A549 (cell line): ENCODE data around the gene NOD2.

Experiments used
- CEBPB ChIP-seq, 2 experiments: fragments of >200 bp in 1 of 2; sonication (Bioruptor Twin) in 1 of 2; formaldehyde crosslinking in 1 of 2; IDR thresholded peaks; 2 replicates each; pipeline ENCODE4 v1.6.1; 2012 to 2016
- EP300 ChIP-seq, 2 experiments: fragments of >200 bp; sonication (Bioruptor Twin); formaldehyde crosslinking; IDR thresholded peaks; 2 replicates in 1 of 2; 3 replicates in 1 of 2; pipeline ENCODE4 v1.6.1; 2016 to 2017
- ESRRA ChIP-seq: fragments of 150-350 bp; IDR thresholded peaks from 2 replicates; pipeline ENCODE4 v1.6.1; 2014; ENCODE audit warnings: mild to moderate bottlenecking, low read length, borderline replicate concordance
- HDAC2 ChIP-seq: fragments of 200-600 bp; sonication (generic); IDR thresholded peaks from 2 replicates; pipeline ENCODE4 v1.6.1; 2016
- JUN ChIP-seq, 2 experiments: fragments of >200 bp; sonication (Bioruptor Twin); formaldehyde crosslinking; IDR thresholded peaks; 2 replicates in 1 of 2; 3 replicates in 1 of 2; pipeline ENCODE4 v1.6.1; 2016 to 2017
- NPAS2 ChIP-seq: fragments of 250-450 bp; sonication (Bioruptor Pico); IDR thresholded peaks from 2 replicates; pipeline ENCODE4 v1.8.0; 2022; ENCODE audit warnings: mild to moderate bottlenecking, moderate library complexity, borderline replicate concordance
- POLR2A ChIP-seq: IDR thresholded peaks from 2 replicates; pipeline ENCODE4 v1.6.1; 2012; ENCODE audit warnings: mild to moderate bottlenecking, low read length
- RAD21 ChIP-seq, 2 experiments: fragments of >200 bp in 1 of 2; sonication (Bioruptor Twin) in 1 of 2; formaldehyde crosslinking in 1 of 2; IDR thresholded peaks in 1 of 2; conservative IDR thresholded peaks in 1 of 2; 2 replicates in 1 of 2; 3 replicates in 1 of 2; pipeline ENCODE4 v1.6.1; 2012 to 2018; ENCODE audit warnings: inconsistent platforms in 1 of 2
- RFX5 ChIP-seq: fragments of 450-650 bp; IDR thresholded peaks from 2 replicates; pipeline ENCODE4 v1.7.1; 2014; ENCODE audit warnings: antibody characterized with exemption, mild to moderate bottlenecking, moderate library complexity
- SMC3 ChIP-seq: fragments of >200 bp; sonication (Bioruptor Twin); formaldehyde crosslinking; IDR thresholded peaks from 3 replicates; pipeline ENCODE4 v1.6.1; 2018; ENCODE audit warnings: inconsistent platforms
- ZC3H11A ChIP-seq: fragments of 450-650 bp; IDR thresholded peaks from 2 replicates; pipeline ENCODE4 v1.6.1; 2014; ENCODE audit warnings: antibody characterized with exemption, mild to moderate bottlenecking
- ZFP36 ChIP-seq: fragments of 450-650 bp; IDR thresholded peaks from 2 replicates; pipeline ENCODE4 v1.6.1; 2014; ENCODE audit warnings: borderline replicate concordance; ENCODE audit not compliant: partially characterized antibody
- TF ChIP-seq, protein P1 (sequence below): fragments of >200 bp; sonication (Bioruptor Twin); formaldehyde crosslinking; IDR thresholded peaks from 3 replicates; pipeline ENCODE4 v1.5.1; 2016
- TF ChIP-seq, protein P2 (sequence below): IDR thresholded peaks from 2 replicates; pipeline ENCODE4 v1.6.1; 2012

DNA sequence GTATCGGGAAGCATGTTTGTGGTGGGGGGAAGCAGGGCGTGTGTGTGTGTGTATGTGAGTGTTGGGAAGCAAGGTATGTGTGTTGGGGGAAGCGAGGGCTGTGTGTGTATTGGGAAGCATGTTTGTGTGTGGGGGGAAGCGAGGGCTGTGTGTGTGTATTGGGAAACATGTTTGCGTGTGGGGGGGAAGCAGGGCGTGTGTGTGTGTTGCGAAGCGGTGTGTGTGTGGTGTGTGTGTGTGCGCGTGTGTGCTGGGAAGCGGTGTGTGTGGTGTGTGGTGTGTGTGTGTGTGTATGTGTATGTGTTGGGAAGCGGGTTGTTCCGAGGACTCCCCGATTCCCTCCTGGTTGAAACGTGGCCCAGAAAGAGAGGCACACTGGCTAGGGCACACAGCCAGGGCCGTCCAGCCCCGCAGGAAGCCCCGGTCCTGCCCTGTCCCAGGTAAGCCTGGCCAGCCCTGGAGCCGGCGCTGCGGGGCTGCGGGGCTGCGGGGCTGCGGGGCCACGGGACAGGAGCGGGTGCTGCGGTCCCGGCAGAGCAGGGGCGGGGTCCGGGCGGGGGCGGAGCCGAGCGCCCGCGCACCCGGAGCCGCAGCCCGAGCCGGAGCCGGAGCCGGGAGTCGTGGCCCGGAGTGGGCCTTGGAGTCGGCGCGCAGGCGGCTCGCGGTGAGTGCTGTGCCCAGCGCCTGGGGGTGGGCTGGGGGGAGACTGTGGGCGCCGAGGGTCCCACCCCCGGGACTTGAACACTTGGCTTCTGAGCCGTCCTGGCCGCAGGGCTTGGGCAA, at the start of gene NOD2:
- no peak for TF ChIP-seq RAD21 (conservative IDR thresholded peaks at IDR 0.05 in 1 of 2, IDR thresholded peaks at IDR 0.05 in 1 of 2)
- TF ChIP-seq RFX5: no peak
- TF ChIP-seq, protein P1, sequence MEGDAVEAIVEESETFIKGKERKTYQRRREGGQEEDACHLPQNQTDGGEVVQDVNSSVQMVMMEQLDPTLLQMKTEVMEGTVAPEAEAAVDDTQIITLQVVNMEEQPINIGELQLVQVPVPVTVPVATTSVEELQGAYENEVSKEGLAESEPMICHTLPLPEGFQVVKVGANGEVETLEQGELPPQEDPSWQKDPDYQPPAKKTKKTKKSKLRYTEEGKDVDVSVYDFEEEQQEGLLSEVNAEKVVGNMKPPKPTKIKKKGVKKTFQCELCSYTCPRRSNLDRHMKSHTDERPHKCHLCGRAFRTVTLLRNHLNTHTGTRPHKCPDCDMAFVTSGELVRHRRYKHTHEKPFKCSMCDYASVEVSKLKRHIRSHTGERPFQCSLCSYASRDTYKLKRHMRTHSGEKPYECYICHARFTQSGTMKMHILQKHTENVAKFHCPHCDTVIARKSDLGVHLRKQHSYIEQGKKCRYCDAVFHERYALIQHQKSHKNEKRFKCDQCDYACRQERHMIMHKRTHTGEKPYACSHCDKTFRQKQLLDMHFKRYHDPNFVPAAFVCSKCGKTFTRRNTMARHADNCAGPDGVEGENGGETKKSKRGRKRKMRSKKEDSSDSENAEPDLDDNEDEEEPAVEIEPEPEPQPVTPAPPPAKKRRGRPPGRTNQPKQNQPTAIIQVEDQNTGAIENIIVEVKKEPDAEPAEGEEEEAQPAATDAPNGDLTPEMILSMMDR: no peak
- TF ChIP-seq ESRRA: no peak
- no peak for TF ChIP-seq POLR2A
- no peak for TF ChIP-seq ZC3H11A
- TF ChIP-seq EP300 (IDR thresholded peaks at IDR 0.05): no peak
- TF ChIP-seq, protein P2, sequence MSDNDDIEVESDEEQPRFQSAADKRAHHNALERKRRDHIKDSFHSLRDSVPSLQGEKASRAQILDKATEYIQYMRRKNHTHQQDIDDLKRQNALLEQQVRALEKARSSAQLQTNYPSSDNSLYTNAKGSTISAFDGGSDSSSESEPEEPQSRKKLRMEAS: no peak
- TF ChIP-seq NPAS2: no peak
- TF ChIP-seq HDAC2: no peak
- TF ChIP-seq JUN (IDR thresholded peaks at IDR 0.05): no peak
- no peak for TF ChIP-seq ZFP36
- no peak for TF ChIP-seq CEBPB (IDR thresholded peaks at IDR 0.05)
- no peak for TF ChIP-seq SMC3
